ENCODE results near the gene FHOD1. TPM values are rescaled to one million over a fixed set of nuclear protein-coding genes. Genes with fewer than 3 reads are reported as not detected.

FHOD1 gene
- total RNA-seq, 4 donors from 2014 or later, result 13.3 to 64.4 (median 38.8) TPM

DNA sequence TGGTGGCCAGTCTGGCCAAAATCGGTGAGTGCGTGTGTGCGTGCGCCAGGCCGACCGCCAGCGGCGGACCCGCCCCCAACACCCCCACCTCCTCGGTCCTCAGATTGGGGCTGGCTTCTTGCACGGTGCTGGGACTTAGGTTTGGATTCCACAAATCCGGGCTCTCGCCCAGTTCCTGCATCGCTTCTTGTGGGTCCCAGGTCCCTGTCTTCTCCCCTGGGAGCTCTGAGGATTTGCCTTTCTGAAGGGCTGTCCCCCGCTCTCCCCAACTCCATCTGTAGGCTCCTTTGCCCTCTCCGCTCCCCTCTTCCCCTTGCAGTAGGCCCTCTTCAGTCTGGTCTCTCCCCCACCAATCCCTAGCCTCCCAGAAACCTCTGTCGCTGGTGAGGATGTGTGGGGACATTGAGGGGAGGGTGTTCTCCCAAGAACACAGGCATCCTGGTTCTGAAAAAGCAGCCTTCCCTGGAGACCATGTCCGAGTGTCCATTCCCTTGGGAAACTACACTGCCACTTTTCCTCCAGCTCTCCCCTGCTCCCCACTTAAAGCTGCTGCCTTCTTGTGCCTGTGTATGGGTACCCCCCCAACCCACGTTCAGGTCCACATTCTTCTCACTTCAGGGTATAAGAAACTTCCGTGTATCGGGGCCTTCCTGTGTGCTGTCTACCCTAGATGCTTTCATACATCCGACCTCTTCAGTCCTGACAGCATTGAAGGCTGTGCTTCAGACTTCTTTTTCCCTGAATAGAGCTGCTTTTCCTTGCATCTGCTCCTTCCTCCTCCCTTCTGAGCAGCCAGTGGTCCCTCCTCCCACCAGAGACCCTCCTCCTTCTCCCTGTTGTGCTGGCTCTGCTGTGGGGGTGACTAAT, 2.1 kb upstream of the FHOD1 start:
- Histone ChIP-seq H3K36me3 (no peaks in the 10 kb centered on the region), H3K4me1 (peaks cover 5 to 35% (median 27%) of the 10 kb centered on the region in 4 donors), H3K9me3 (no peaks in the 10 kb centered on the region), H3K27me3 (peaks cover 0 to 5% of the 10 kb centered on the region in 2 donors), H3K27ac (no peak overlapping the region), H3K4me3 (peak overlapping the region; percentile 46 to 72 (median 58))
- TF ChIP-seq, protein P1, sequence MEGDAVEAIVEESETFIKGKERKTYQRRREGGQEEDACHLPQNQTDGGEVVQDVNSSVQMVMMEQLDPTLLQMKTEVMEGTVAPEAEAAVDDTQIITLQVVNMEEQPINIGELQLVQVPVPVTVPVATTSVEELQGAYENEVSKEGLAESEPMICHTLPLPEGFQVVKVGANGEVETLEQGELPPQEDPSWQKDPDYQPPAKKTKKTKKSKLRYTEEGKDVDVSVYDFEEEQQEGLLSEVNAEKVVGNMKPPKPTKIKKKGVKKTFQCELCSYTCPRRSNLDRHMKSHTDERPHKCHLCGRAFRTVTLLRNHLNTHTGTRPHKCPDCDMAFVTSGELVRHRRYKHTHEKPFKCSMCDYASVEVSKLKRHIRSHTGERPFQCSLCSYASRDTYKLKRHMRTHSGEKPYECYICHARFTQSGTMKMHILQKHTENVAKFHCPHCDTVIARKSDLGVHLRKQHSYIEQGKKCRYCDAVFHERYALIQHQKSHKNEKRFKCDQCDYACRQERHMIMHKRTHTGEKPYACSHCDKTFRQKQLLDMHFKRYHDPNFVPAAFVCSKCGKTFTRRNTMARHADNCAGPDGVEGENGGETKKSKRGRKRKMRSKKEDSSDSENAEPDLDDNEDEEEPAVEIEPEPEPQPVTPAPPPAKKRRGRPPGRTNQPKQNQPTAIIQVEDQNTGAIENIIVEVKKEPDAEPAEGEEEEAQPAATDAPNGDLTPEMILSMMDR (IDR thresholded peaks at IDR 0.05), result no peak
- TF ChIP-seq POLR2A (IDR thresholded peaks at IDR 0.05), result no peak
- peak in 1 of 3 donors; percentile 47 for DNase-seq

DNA sequence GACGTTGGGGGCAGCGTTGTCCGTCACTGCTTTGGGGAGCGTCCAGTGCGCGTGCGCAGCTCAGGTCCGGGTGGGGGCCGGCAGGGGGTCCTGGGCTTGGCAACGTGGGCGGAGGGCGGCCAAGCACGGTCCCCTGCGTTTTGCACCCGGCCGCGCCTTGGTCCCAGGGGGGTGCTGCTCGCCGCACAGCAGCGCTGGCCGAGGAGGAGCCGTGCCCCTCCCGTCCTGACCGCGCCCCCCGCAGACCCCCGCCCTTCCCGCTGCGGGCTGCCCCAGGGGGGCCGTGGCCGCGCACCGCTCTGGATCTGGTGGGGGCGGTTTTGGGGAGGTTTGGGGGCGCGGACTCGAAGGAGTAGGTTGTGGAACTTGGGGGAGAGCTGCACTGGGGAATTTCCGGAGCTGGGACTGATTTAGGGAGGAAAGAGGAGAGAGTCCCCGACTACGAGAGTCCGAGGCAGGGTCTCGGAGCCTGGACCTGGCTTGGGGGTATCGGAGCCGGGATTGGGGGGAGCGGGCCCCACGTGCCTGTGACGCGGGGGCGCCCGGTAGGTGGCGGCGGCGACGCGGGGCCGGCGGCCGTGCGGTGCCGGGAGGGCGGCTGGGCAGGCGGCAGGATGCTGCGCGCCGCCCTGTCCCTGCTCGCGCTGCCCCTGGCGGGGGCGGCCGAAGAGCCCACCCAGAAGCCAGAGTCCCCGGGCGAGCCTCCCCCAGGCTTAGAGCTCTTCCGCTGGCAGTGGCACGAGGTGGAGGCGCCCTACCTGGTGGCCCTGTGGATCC, 1.3 kb upstream of the FHOD1 start, which contains the start of gene SLC9A5:
TSS of gene SLC9A5 (plus strand) at position 579 of the 777 bp plus-strand sequence. CDS start at position 615, 36 bp downstream.
- Histone ChIP-seq H3K9me3 (no peaks in the 10 kb centered on the region), H3K27ac (peak within 1 kb of the TSS in 1 of 4 donors; percentile 90), H3K4me3 (peak within 1 kb of the TSS; percentile 46 to 72 (median 58)), H3K36me3 (no peaks in the 10 kb centered on the region), H3K27me3 (peaks cover 0 to 5% of the 10 kb centered on the region in 2 donors), H3K4me1 (peaks cover 5 to 43% (median 33%) of the 10 kb centered on the region in 4 donors)
- DNase-seq, result peak in 1 of 3 donors; percentile 54
- no peak for TF ChIP-seq POLR2A (IDR thresholded peaks at IDR 0.05)
- TF ChIP-seq, protein P1 (IDR thresholded peaks at IDR 0.05), result peak in 3 of 6 experiments; percentile 9 to 23 (median 11)

DNA sequence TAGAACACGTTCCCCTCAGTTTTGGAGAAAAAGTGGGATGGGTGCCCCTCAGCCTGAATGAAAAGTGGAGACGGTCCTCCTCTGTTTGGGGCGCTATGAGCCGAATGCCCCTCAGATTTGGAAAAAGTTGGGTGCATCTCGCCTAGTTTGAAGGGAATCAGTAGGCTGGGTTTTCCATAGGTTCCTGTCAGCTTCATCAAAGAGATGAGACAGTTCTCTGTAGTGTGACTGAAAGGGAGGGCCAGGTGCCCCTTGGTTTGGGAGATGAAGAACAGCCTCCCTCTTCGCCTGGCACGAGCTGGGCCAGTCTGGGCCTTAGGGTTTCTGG, 756 bp upstream of the FHOD1 start:
- peak overlapping the region in 1 of 4 donors; percentile 90 for H3K27ac ChIP-seq
- peaks cover 5 to 48% (median 35%) of the 10 kb centered on the region in 4 donors for H3K4me1 ChIP-seq
- no peaks in the 10 kb centered on the region for H3K9me3 ChIP-seq
- H3K4me3 ChIP-seq, result peak overlapping the region; percentile 46 to 72 (median 58)
- peaks cover 0 to 5% of the 10 kb centered on the region in 2 donors for H3K27me3 ChIP-seq
- H3K36me3 ChIP-seq, result no peaks in the 10 kb centered on the region
- TF ChIP-seq, protein P1 (IDR thresholded peaks at IDR 0.05), result no peak
- no peak for TF ChIP-seq POLR2A (IDR thresholded peaks at IDR 0.05)
- DNase-seq, result no peak

DNA sequence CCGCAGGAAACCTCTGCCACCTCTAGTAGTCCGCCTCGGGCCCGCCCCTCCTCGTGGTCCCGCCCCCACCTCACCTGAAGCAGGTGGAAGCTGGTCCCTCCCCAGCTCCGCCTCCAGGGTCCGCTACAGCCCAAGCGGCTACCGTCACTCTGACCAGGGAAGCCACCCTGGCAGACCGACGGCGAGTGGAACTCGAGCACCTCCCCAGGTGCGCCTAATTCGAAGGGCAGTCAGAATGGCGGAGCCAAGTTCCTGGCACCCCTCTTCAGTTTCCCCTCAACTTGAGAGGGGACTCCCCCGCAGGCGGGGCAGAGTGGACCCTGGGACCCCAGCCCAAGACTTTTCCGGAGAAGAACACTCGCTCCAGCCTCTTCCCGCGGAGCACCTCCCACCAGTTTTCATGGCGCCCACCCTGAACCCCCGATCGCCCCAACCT, 507 bp downstream of the FHOD1 start:
- peak in 1 of 2 donors; percentile 66 for TF ChIP-seq POLR2A (IDR thresholded peaks at IDR 0.05)
- TF ChIP-seq, protein P1 (IDR thresholded peaks at IDR 0.05), result peak in 3 of 6 experiments; percentile 5 to 36 (median 23)
- H3K4me3 ChIP-seq, result peak overlapping the region; percentile 47 to 72 (median 66)
- no peaks in the 10 kb centered on the region for H3K36me3 ChIP-seq

DNA sequence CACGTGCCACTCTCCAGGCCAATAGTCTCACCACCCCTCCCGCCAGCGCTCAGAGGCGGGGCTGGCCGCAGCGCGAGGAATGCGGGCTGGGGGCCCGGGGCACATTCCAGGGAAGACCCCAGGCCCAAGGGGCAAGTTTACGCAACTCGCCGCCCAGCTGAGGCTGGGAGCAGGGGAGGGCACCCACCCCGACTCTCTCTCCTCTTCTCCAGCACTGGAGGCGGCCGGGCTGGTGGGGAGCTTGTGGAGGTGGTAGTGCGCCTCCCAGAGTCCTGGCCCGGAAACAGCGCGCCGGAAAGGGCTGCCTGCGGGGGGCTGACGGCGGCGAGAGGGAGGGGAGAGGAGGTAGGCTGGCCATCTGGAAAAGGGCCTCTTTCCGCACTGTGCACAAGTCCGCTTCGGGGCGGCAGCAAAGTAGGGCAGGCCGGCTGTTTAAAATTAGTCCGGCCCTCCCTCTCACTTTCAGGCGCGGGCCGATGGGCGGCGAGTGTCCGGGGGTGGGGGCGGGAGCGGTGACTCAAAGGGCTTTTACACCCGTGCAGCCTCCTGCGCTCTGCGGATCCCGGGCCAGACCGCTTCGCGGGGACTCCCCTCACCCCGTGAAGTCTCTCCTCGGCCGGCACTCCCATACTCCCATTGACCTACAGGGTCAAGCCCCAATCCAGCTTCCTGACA, 1.1 kb downstream of the FHOD1 start:
- TF ChIP-seq POLR2A (IDR thresholded peaks at IDR 0.05), result no peak
- TF ChIP-seq, protein P1 (IDR thresholded peaks at IDR 0.05), result peak in 4 of 6 experiments; percentile 27 to 42 (median 34)
- Histone ChIP-seq H3K4me1 (peaks cover 6 to 67% (median 38%) of the 10 kb centered on the region in 4 donors), H3K36me3 (no peaks in the 10 kb centered on the region), H3K27me3 (peaks cover 0 to 5% of the 10 kb centered on the region in 2 donors), H3K9me3 (no peaks in the 10 kb centered on the region), H3K4me3 (peak overlapping the region; percentile 47 to 72 (median 66)), H3K27ac (peak overlapping the region; percentile 85 to 90 (median 88))
- peak; percentile 70 to 82 (median 80) for DNase-seq

More for the DNA sequence above, 507 bp downstream of the FHOD1 start:
- peak; percentile 84 to 95 (median 94) for DNase-seq
- Histone ChIP-seq H3K27me3 (peaks cover 0 to 5% of the 10 kb centered on the region in 2 donors), H3K27ac (peak overlapping the region; percentile 85 to 90 (median 88)), H3K4me1 (peaks cover 5 to 61% (median 35%) of the 10 kb centered on the region in 4 donors), H3K9me3 (no peaks in the 10 kb centered on the region)

Measured in Peyer's patch (tissue), 4 donors.